22Rv1 (cell line): ENCODE results near the gene SMDT1.

ENCODE experiments used
- ZFX ChIP-seq: fragments of 450-650 bp; IDR thresholded peaks from 2 replicates; pipeline ENCODE4 v1.6.1; 2017; ENCODE audit warnings: antibody characterized with exemption, borderline replicate concordance
- TF ChIP-seq, protein P1 (sequence below): fragments of 450-650 bp; IDR thresholded peaks from 2 replicates; pipeline ENCODE4 v1.5.1; 2017; ENCODE audit warnings: mild to moderate bottlenecking

DNA sequence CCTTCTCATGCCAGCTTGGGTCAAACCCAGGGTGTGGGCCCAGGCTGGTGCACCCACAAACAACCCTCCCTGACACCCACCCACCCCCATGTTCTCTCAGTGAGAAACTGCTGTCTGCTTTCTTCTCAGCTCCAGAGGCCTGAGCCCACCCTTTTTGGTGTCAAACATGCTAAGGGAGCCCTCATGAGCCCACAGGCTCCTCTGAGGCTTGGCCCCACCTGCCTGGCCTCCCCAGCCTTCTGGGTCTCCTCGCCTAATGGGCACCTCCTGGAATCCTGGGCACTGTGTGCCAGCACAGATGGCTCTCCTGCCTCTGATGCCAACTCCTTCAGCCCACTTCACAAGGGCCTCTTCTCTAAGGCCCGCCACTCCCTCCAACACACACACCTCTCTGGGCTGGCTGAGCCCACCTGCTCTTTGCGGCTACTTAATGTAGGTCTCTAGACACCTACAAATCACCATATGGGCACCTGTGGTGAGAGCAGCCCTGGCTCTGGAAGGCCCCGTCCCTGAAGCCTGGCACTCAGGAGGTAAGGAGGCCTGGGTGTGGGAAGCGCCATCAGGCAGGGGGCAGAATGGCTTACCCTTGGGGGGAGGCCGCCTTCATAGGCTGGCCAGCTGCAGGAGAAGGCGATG, 13.3 kb upstream of the SMDT1 start:
- no peak for TF ChIP-seq ZFX
- TF ChIP-seq, protein P1, sequence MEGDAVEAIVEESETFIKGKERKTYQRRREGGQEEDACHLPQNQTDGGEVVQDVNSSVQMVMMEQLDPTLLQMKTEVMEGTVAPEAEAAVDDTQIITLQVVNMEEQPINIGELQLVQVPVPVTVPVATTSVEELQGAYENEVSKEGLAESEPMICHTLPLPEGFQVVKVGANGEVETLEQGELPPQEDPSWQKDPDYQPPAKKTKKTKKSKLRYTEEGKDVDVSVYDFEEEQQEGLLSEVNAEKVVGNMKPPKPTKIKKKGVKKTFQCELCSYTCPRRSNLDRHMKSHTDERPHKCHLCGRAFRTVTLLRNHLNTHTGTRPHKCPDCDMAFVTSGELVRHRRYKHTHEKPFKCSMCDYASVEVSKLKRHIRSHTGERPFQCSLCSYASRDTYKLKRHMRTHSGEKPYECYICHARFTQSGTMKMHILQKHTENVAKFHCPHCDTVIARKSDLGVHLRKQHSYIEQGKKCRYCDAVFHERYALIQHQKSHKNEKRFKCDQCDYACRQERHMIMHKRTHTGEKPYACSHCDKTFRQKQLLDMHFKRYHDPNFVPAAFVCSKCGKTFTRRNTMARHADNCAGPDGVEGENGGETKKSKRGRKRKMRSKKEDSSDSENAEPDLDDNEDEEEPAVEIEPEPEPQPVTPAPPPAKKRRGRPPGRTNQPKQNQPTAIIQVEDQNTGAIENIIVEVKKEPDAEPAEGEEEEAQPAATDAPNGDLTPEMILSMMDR, result no peak
